ENCODE results near the gene SLC37A3.

SLC37A3 gene

DNA sequence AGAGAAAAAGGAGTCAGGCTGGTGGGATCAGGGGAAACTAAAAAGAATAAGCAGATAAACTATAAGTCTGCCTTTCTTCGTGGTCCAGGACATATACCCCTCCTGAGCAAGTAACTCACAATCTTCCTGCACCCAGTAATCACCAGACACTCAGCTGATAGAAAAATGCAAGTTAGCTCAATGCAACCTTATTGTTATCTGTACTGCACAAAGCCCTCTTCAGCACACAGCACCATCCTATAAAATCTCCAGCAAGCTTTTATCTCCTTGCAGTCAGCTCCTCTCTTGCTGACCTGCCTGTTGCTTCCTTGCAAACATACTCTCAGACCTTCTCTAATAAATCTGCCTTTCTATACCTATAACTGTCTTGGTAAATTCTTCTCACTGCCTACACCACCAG, 6.7 kb downstream of the SLC37A3 start:
- Histone ChIP-seq H3K23ac (ENCODE audit: low read length in 2 of 2) (no peak overlapping the region), H4K91ac (ENCODE audit: low read length) (no peak overlapping the region), H3K27me3 (ENCODE audit: control insufficient read depth in 1 of 2, insufficient read depth in 1 of 2, low read length in 2 of 2) (no peaks in the 10 kb centered on the region), H4K8ac (ENCODE audit: low read length) (no peak overlapping the region), H2BK5ac (ENCODE audit: low read depth, low read length, poor library complexity, severe bottlenecking) (no peak overlapping the region), H3K4me1 (ENCODE audit: control insufficient read depth, insufficient read depth, low read depth, low read length) (peaks cover 17% of the 10 kb centered on the region), H3K36me3 (ENCODE audit: control insufficient read depth in 1 of 2, insufficient read depth in 2 of 2, low read depth in 1 of 2, low read length in 2 of 2) (peaks cover under 1 to 7% of the 10 kb centered on the region in 2 experiments), H3K9me3 (ENCODE audit: control insufficient read depth, low read length) (no peaks in the 10 kb centered on the region), H3K4me3 (ENCODE audit: insufficient read depth in 1 of 2, low read depth in 1 of 2, low read length in 2 of 2) (no peak overlapping the region), H3K79me1 (replicated peaks; ENCODE audit: low read length, poor library complexity, severe bottlenecking) (peaks cover 22% of the 10 kb centered on the region), H3K4me2 (ENCODE audit: low read length, poor library complexity, severe bottlenecking) (no peak overlapping the region), H3K4ac (ENCODE audit: low read depth in 1 of 2, low read length in 2 of 2) (no peak overlapping the region), H2BK12ac (ENCODE audit: low read length in 2 of 2) (no peak overlapping the region), H3K14ac (ENCODE audit: low read length in 2 of 2) (no peak overlapping the region), H2BK120ac (ENCODE audit: low read depth, low read length) (no peak overlapping the region), H2AFZ (ENCODE audit: low read depth, low read length) (no peak overlapping the region), H3K9ac (ENCODE audit: low read length) (no peak overlapping the region), H2AK5ac (ENCODE audit: low read length, severe bottlenecking) (no peak overlapping the region), H3K27ac (ENCODE audit: low read length, poor library complexity, severe bottlenecking) (no peak overlapping the region), H3K18ac (ENCODE audit: low read depth in 1 of 2, low read length in 2 of 2) (no peak overlapping the region), H2BK15ac (ENCODE audit: low read depth, poor library complexity, severe bottlenecking) (no peak overlapping the region)
- 100% methylated on average over 1 of the region's 1 CpG for WGBS
- DNase-seq, result no peak

DNA sequence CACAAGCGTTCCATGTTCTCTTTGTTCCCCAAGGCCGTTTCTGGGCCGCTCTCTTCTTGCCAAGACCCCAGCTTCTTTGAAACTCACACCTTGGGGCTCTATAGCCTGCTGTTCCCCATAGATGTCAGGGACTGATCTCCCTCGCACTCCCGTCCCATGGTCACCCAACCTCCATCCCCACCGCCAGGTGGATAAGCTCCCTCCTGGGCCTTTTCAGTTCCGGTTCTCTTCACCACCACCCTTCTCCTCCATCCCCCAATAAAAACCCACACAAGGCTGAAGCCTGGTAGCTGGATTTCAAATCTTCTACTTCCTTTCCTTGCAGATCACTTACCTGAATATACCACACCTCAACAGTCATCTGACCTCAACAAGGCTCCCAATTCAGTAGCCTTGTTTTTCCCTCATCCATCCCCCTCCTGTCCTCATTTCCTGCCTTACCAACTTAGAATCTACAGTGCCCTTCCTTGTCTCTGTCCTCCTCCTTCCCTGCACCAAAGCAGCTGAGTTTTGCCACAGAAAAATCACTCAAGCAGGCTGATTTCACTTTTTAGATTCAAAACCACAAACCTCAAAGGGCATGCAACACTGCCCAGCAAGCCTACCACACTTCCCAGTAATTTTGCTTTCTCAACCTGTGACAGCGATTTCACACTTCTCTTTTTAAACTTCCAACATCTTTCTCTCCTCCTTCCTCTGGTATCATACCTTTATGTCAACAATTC, 7.7 kb downstream of the SLC37A3 start:
- H2AK5ac ChIP-seq (ENCODE audit: low read length, severe bottlenecking), result no peak overlapping the region
- no peak overlapping the region for H3K4me3 ChIP-seq (ENCODE audit: insufficient read depth in 1 of 2, low read depth in 1 of 2, low read length in 2 of 2)
- 97% methylated on average over 8 of the region's 8 CpGs for WGBS
- H3K4me1 ChIP-seq (ENCODE audit: control insufficient read depth, insufficient read depth, low read depth, low read length), result peaks cover 15% of the 10 kb centered on the region
- no peak overlapping the region for H3K14ac ChIP-seq (ENCODE audit: low read length in 2 of 2)
- DNase-seq, result peak; percentile 47
- peak overlapping the region in 1 of 2 experiments; percentile 14 for H3K23ac ChIP-seq (ENCODE audit: low read length in 2 of 2)
- H3K9me3 ChIP-seq (ENCODE audit: control insufficient read depth, low read length), result no peaks in the 10 kb centered on the region
- no peak overlapping the region for H3K18ac ChIP-seq (ENCODE audit: low read depth in 1 of 2, low read length in 2 of 2)
- peak overlapping the region; percentile 9 for H3K9ac ChIP-seq (ENCODE audit: low read length)
- no peaks in the 10 kb centered on the region for H3K27me3 ChIP-seq (ENCODE audit: control insufficient read depth in 1 of 2, insufficient read depth in 1 of 2, low read length in 2 of 2)
- H2BK5ac ChIP-seq (ENCODE audit: low read depth, low read length, poor library complexity, severe bottlenecking), result no peak overlapping the region
- H4K8ac ChIP-seq (ENCODE audit: low read length), result no peak overlapping the region
- peaks cover 26% of the 10 kb centered on the region for H3K79me1 ChIP-seq (replicated peaks; ENCODE audit: low read length, poor library complexity, severe bottlenecking)
- H2BK15ac ChIP-seq (ENCODE audit: low read depth, poor library complexity, severe bottlenecking), result no peak overlapping the region
- peaks cover 4 to 12% of the 10 kb centered on the region in 2 experiments for H3K36me3 ChIP-seq (ENCODE audit: control insufficient read depth in 1 of 2, insufficient read depth in 2 of 2, low read depth in 1 of 2, low read length in 2 of 2)
- no peak overlapping the region for H3K4ac ChIP-seq (ENCODE audit: low read depth in 1 of 2, low read length in 2 of 2)
- H3K4me2 ChIP-seq (ENCODE audit: low read length, poor library complexity, severe bottlenecking), result peak overlapping the region; percentile 40
- no peak overlapping the region for H2BK120ac ChIP-seq (ENCODE audit: low read depth, low read length)
- peak overlapping the region; percentile 20 for H3K27ac ChIP-seq (ENCODE audit: low read length, poor library complexity, severe bottlenecking)
- H4K91ac ChIP-seq (ENCODE audit: low read length), result no peak overlapping the region
- no peak overlapping the region for H2AFZ ChIP-seq (ENCODE audit: low read depth, low read length)
- no peak overlapping the region for H2BK12ac ChIP-seq (ENCODE audit: low read length in 2 of 2)

DNA sequence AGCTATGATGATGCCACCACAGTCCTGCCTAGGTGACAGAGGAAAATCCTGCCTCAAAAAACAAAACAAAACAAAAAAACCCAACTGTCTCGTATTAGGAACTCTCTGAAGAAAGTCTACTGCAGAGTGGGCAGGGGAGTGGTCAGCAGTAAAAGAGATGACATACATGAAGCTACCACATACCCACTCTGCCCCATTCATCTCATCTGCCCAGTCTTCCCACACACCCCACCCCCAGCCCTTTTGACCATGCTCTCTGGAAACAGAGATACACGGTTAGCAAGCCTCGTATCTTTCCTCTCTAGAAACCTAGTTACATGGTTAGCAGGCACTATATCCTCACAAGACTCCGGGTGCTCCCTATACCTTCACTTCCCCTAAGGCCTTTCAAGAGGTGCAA, 8.3 kb downstream of the SLC37A3 start:
- no peak overlapping the region for H2BK15ac ChIP-seq (ENCODE audit: low read depth, poor library complexity, severe bottlenecking)
- H3K9me3 ChIP-seq (ENCODE audit: control insufficient read depth, low read length), result no peaks in the 10 kb centered on the region
- no peak overlapping the region for H3K4me3 ChIP-seq (ENCODE audit: insufficient read depth in 1 of 2, low read depth in 1 of 2, low read length in 2 of 2)
- H4K8ac ChIP-seq (ENCODE audit: low read length), result no peak overlapping the region
- H3K14ac ChIP-seq (ENCODE audit: low read length in 2 of 2), result no peak overlapping the region
- no peak overlapping the region for H3K27ac ChIP-seq (ENCODE audit: low read length, poor library complexity, severe bottlenecking)
- peaks cover 26% of the 10 kb centered on the region for H3K79me1 ChIP-seq (replicated peaks; ENCODE audit: low read length, poor library complexity, severe bottlenecking)
- 91% methylated on average over 4 of the region's 4 CpGs for WGBS
- no peak overlapping the region for H4K91ac ChIP-seq (ENCODE audit: low read length)
- peaks cover 15% of the 10 kb centered on the region for H3K4me1 ChIP-seq (ENCODE audit: control insufficient read depth, insufficient read depth, low read depth, low read length)
- H3K9ac ChIP-seq (ENCODE audit: low read length), result no peak overlapping the region
- H3K27me3 ChIP-seq (ENCODE audit: control insufficient read depth in 1 of 2, insufficient read depth in 1 of 2, low read length in 2 of 2), result no peaks in the 10 kb centered on the region
- no peak overlapping the region for H3K4ac ChIP-seq (ENCODE audit: low read depth in 1 of 2, low read length in 2 of 2)
- H3K4me2 ChIP-seq (ENCODE audit: low read length, poor library complexity, severe bottlenecking), result no peak overlapping the region
- H3K36me3 ChIP-seq (ENCODE audit: control insufficient read depth in 1 of 2, insufficient read depth in 2 of 2, low read depth in 1 of 2, low read length in 2 of 2), result peaks cover 4 to 12% of the 10 kb centered on the region in 2 experiments
- H2BK5ac ChIP-seq (ENCODE audit: low read depth, low read length, poor library complexity, severe bottlenecking), result no peak overlapping the region
- no peak overlapping the region for H2AFZ ChIP-seq (ENCODE audit: low read depth, low read length)
- DNase-seq, result no peak
- H2AK5ac ChIP-seq (ENCODE audit: low read length, severe bottlenecking), result no peak overlapping the region
- H2BK12ac ChIP-seq (ENCODE audit: low read length in 2 of 2), result no peak overlapping the region
- no peak overlapping the region for H2BK120ac ChIP-seq (ENCODE audit: low read depth, low read length)
- H3K18ac ChIP-seq (ENCODE audit: low read depth in 1 of 2, low read length in 2 of 2), result no peak overlapping the region
- H3K23ac ChIP-seq (ENCODE audit: low read length in 2 of 2), result no peak overlapping the region

DNA sequence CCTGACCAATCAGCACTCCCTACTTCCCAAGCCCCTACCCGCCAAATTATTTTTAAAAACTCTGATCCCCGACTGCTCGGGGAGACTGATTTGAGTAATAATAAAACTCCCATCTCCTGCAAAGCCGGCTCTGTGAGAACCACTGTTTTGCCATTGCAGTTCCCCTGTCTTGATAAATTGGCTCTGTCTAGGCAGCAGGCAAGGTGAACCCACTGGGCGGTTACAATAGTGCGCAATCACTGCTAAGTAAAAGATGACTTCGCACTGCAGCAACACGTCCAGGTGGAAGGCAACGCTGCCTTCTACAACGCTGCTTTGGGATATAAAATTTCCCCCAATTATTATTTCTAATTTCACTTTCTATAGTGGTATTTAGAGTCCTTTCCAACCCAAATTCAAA, 8.9 kb downstream of the SLC37A3 start:
- peaks cover 16% of the 10 kb centered on the region for H3K4me1 ChIP-seq (ENCODE audit: control insufficient read depth, insufficient read depth, low read depth, low read length)
- H3K9me3 ChIP-seq (ENCODE audit: control insufficient read depth, low read length), result no peaks in the 10 kb centered on the region
- no peak overlapping the region for H3K23ac ChIP-seq (ENCODE audit: low read length in 2 of 2)
- H4K8ac ChIP-seq (ENCODE audit: low read length), result no peak overlapping the region
- H3K79me1 ChIP-seq (replicated peaks; ENCODE audit: low read length, poor library complexity, severe bottlenecking), result peaks cover 26% of the 10 kb centered on the region
- no peak overlapping the region for H2BK120ac ChIP-seq (ENCODE audit: low read depth, low read length)
- no peak overlapping the region for H3K18ac ChIP-seq (ENCODE audit: low read depth in 1 of 2, low read length in 2 of 2)
- no peak for DNase-seq
- H2AFZ ChIP-seq (ENCODE audit: low read depth, low read length), result no peak overlapping the region
- H4K91ac ChIP-seq (ENCODE audit: low read length), result no peak overlapping the region
- no peak overlapping the region for H3K4me3 ChIP-seq (ENCODE audit: insufficient read depth in 1 of 2, low read depth in 1 of 2, low read length in 2 of 2)
- 89% methylated on average over 10 of the region's 10 CpGs for WGBS
- no peak overlapping the region for H2AK5ac ChIP-seq (ENCODE audit: low read length, severe bottlenecking)
- H3K4ac ChIP-seq (ENCODE audit: low read depth in 1 of 2, low read length in 2 of 2), result no peak overlapping the region
- H3K27me3 ChIP-seq (ENCODE audit: control insufficient read depth in 1 of 2, insufficient read depth in 1 of 2, low read length in 2 of 2), result no peaks in the 10 kb centered on the region
- H3K14ac ChIP-seq (ENCODE audit: low read length in 2 of 2), result no peak overlapping the region
- no peak overlapping the region for H2BK5ac ChIP-seq (ENCODE audit: low read depth, low read length, poor library complexity, severe bottlenecking)
- H3K27ac ChIP-seq (ENCODE audit: low read length, poor library complexity, severe bottlenecking), result no peak overlapping the region
- no peak overlapping the region for H3K4me2 ChIP-seq (ENCODE audit: low read length, poor library complexity, severe bottlenecking)
- peaks cover 4 to 12% of the 10 kb centered on the region in 2 experiments for H3K36me3 ChIP-seq (ENCODE audit: control insufficient read depth in 1 of 2, insufficient read depth in 2 of 2, low read depth in 1 of 2, low read length in 2 of 2)
- H2BK15ac ChIP-seq (ENCODE audit: low read depth, poor library complexity, severe bottlenecking), result no peak overlapping the region
- H2BK12ac ChIP-seq (ENCODE audit: low read length in 2 of 2), result no peak overlapping the region
- no peak overlapping the region for H3K9ac ChIP-seq (ENCODE audit: low read length)

Measured in mesenchymal stem cell (in vitro differentiated cells and primary cell).